ENCODE data around the gene POLR2E.

DNA sequence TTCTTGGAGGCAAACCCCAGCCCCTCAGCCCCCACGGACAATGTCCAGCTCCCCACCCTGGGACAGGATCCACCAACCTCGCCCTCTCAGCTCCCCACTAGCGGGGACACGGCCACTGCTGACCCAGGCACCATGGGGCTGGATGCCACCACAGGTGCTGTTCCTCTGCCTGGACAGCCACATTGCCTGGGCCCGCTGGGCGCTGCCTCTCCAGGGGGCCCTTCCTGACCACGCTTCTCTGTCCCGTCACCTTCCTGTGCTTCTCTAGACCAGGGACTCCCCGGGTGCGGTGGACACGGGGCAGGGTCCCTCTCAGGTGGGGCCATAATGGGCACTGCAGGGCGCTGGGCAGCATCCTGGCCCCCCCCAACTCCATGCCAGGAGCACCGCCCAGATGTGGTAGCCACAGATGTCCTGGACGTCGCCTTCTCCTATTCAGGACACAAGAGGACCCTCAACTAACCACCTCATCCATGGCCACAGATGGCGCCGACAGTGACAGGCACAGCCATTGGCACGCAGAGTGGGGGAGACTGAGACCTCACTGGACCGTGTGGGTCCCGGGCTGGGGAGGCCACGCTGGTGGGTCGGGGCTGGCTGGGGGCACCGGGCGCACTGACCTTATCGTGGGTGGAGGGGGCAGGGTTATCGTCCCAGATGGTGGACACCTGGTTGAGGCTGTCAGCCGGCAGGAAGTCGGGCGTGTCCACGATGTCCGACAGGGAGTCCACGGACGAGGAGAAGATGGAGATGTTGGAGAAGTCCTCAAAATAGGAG, 32.0 kb upstream of the POLR2E start:
- no peak for TF ChIP-seq EZH2 (IDR thresholded peaks at IDR 0.05; ENCODE audit: borderline replicate concordance, low read length)
- TF ChIP-seq, protein P1, sequence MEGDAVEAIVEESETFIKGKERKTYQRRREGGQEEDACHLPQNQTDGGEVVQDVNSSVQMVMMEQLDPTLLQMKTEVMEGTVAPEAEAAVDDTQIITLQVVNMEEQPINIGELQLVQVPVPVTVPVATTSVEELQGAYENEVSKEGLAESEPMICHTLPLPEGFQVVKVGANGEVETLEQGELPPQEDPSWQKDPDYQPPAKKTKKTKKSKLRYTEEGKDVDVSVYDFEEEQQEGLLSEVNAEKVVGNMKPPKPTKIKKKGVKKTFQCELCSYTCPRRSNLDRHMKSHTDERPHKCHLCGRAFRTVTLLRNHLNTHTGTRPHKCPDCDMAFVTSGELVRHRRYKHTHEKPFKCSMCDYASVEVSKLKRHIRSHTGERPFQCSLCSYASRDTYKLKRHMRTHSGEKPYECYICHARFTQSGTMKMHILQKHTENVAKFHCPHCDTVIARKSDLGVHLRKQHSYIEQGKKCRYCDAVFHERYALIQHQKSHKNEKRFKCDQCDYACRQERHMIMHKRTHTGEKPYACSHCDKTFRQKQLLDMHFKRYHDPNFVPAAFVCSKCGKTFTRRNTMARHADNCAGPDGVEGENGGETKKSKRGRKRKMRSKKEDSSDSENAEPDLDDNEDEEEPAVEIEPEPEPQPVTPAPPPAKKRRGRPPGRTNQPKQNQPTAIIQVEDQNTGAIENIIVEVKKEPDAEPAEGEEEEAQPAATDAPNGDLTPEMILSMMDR (conservative IDR thresholded peaks at IDR 0.05 in 1 of 2, IDR thresholded peaks at IDR 0.05 in 1 of 2; ENCODE audit: extremely low read depth in 1 of 2, insufficient read depth in 1 of 2, low read depth in 1 of 2, low read length in 2 of 2) = no peak
